HCT116 (cell line): Measurements from ENCODE around the gene UFSP2. TPM values are rescaled to one million over a fixed set of nuclear protein-coding genes. Genes with fewer than 3 reads are reported as not detected.

ENCODE experiments used
- ATAC-seq: fragments of 200-7000 bp; cut with Tn5 transposase; 2 replicates; pipeline ENCODE4 v1.9.1; 2020; ENCODE audit warnings: mild to moderate bottlenecking, moderate library complexity
- BruUV-seq: library from RNA; stranded (reverse); fragments of 400-500 nt; replicated peaks from 2 replicates; lab custom pipeline; 2021; lab: Mats Ljungman, UMichigan
- CTCF ChIA-PET: fragments of 300-600 bp; sonication (Branson Sonifier 250); formaldehyde crosslinking; loops from one replicate; lab custom pipeline; 2021; ENCODE audit warnings: antibody characterized with exemption; lab: Charles Lee
- POLR2A ChIA-PET: fragments of 300-600, 350-600 bp; sonication (Branson Sonifier 250); formaldehyde crosslinking; loops from one replicate; lab custom pipeline; 2021; ENCODE audit warnings: antibody characterized with exemption; lab: Charles Lee
- RAD21 ChIA-PET, 2 experiments: fragments of 300-600 bp; sonication (Branson Sonifier 250); formaldehyde crosslinking; loops; one replicate each; lab custom pipeline; 2023; ENCODE audit warnings: low total read pairs in 2 of 2; ENCODE audit not compliant: uncharacterized antibody in 2 of 2, unreplicated experiment in 2 of 2, low non-redundant PET in 1 of 2; lab: Charles Lee
- DNase-seq: peaks from one replicate; pipeline ENCODE4 v3.0.0-alpha.2; 2010; ENCODE audit warnings: low read depth, low spot score
- H2AFZ ChIP-seq: fragments of 200-600 bp; shearing (Covaris generic), sonication (generic); 2 replicates; pipeline ENCODE4 v1.6.1; 2017; ENCODE audit warnings: low read depth, mixed run types, mixed read lengths, antibody characterized with exemption, low read length; ENCODE audit not compliant: poor library complexity, severe bottlenecking
- H3K27ac ChIP-seq: 2 replicates; pipeline ENCODE4 v1.5.1; 2012; ENCODE audit warnings: low read depth, low read length
- H3K27me3 ChIP-seq: fragments of 200-600 bp; sonication (generic); 2 replicates; pipeline ENCODE4 v1.6.1; 2016; ENCODE audit warnings: mixed run types, low read length, mixed read lengths; ENCODE audit not compliant: insufficient read depth
- H3K36me3 ChIP-seq, 2 experiments: fragments of 200-500 bp in 1 of 2; fragments of 200-600 bp in 1 of 2; sonication (Bioruptor generic) in 1 of 2; sonication (generic) in 1 of 2; 2 replicates each; pipeline versions ENCODE4 v1.5.1 to v1.6.1; 2014 to 2016; ENCODE audit warnings: low read length in 2 of 2, inconsistent platforms in 1 of 2, mixed read lengths in 1 of 2, mixed run types in 1 of 2; ENCODE audit not compliant: insufficient read depth in 2 of 2, control insufficient read depth in 1 of 2
- H3K4me1 ChIP-seq, 2 experiments: fragments of 200-600 bp in 1 of 2; sonication (generic) in 1 of 2; 2 replicates each; pipeline versions ENCODE4 v1.5.1 to v1.6.1; 2012 to 2017; ENCODE audit warnings: low read length in 2 of 2, inconsistent platforms in 1 of 2, mild to moderate bottlenecking in 1 of 2, mixed read lengths in 1 of 2, mixed run types in 1 of 2, moderate library complexity in 1 of 2; ENCODE audit not compliant: insufficient read depth in 2 of 2, control insufficient read depth in 1 of 2
- H3K4me2 ChIP-seq: fragments of 200-600 bp; sonication (generic); 2 replicates; pipeline ENCODE4 v1.6.1; 2017; ENCODE audit warnings: mixed run types, low read length, mixed read lengths
- H3K4me3 ChIP-seq, 2 experiments: fragments of 200-600 bp in 1 of 2; sonication (generic) in 1 of 2; replicated peaks in 1 of 2; 2 replicates each; pipeline ENCODE4 v1.5.1; 2011 to 2016; ENCODE audit warnings: low read length in 2 of 2, control low read depth in 1 of 2, low read depth in 1 of 2, mild to moderate bottlenecking in 1 of 2, mixed read lengths in 1 of 2, mixed run types in 1 of 2
- H3K79me2 ChIP-seq: fragments of 200-600 bp; sonication (generic); 2 replicates; pipeline ENCODE4 v1.6.1; 2017; ENCODE audit warnings: mild to moderate bottlenecking, mixed run types, low read length, moderate library complexity, mixed read lengths; ENCODE audit not compliant: insufficient read depth
- H3K9ac ChIP-seq: fragments of 200-600 bp; sonication (generic); 2 replicates; pipeline ENCODE4 v1.6.1; 2016; ENCODE audit warnings: low read length, mixed read lengths
- H3K9me2 ChIP-seq: fragments of 200-600 bp; sonication (generic), shearing (Covaris generic); 2 replicates; pipeline ENCODE4 v1.6.1; 2017; ENCODE audit warnings: mixed run types, mild to moderate bottlenecking, moderate library complexity; ENCODE audit not compliant: insufficient read depth
- H3K9me3 ChIP-seq, 2 experiments: fragments of 200-500 bp in 1 of 2; fragments of 200-600 bp in 1 of 2; sonication (Bioruptor generic) in 1 of 2; sonication (generic) in 1 of 2; 2 replicates each; pipeline ENCODE4 v1.6.1; 2014 to 2017; ENCODE audit warnings: low read length in 2 of 2, mixed read lengths in 2 of 2, inconsistent platforms in 1 of 2, low read depth in 1 of 2, mild to moderate bottlenecking in 1 of 2, mixed run types in 1 of 2, moderate library complexity in 1 of 2; ENCODE audit not compliant: control insufficient read depth in 1 of 2, insufficient read depth in 1 of 2
- H4K20me1 ChIP-seq: fragments of 200-600 bp; sonication (generic), shearing (Covaris generic); 2 replicates; pipeline ENCODE4 v1.6.1; 2017; ENCODE audit warnings: mixed run types, mild to moderate bottlenecking, moderate library complexity; ENCODE audit not compliant: insufficient read depth
- CBX3 ChIP-seq: IDR thresholded peaks from 2 replicates; pipeline ENCODE4 v1.6.1; 2012; ENCODE audit warnings: low read depth
- CEBPB ChIP-seq: IDR thresholded peaks from 2 replicates; pipeline ENCODE4 v1.6.1; 2012; ENCODE audit warnings: low read depth
- EZH2 ChIP-seq: fragments of 200-600 bp; sonication (generic); IDR thresholded peaks from 2 replicates; pipeline ENCODE4 v1.6.1; 2017; ENCODE audit warnings: antibody characterized with exemption, mixed run types
- EZH2phosphoT487 ChIP-seq: fragments of 200-600 bp; IDR thresholded peaks from 2 replicates; pipeline ENCODE4 v1.6.1; 2018; ENCODE audit warnings: antibody characterized with exemption, borderline replicate concordance
- FOSL1 ChIP-seq: IDR thresholded peaks from 2 replicates; pipeline ENCODE4 v1.6.1; 2012; ENCODE audit warnings: low read depth
- MAX ChIP-seq: IDR thresholded peaks from 2 replicates; pipeline ENCODE4 v1.6.1; 2012
- POLR2AphosphoS5 ChIP-seq: IDR thresholded peaks from 2 replicates; pipeline ENCODE4 v1.6.1; 2011; ENCODE audit warnings: mild to moderate bottlenecking, low read depth, low read length, moderate library complexity
- RAD21 ChIP-seq: IDR thresholded peaks from 2 replicates; pipeline ENCODE4 v1.6.1; 2012; ENCODE audit warnings: low read depth, mild to moderate bottlenecking
- SP1 ChIP-seq: IDR thresholded peaks from 2 replicates; pipeline ENCODE4 v1.6.1; 2012; ENCODE audit warnings: low read depth
- SRF ChIP-seq: IDR thresholded peaks from 2 replicates; pipeline ENCODE4 v1.6.1; 2012; ENCODE audit warnings: low read depth
- TCF7L2 ChIP-seq: IDR thresholded peaks from 2 replicates; pipeline ENCODE4 v1.7.0; 2011; ENCODE audit warnings: borderline replicate concordance, inconsistent platforms; ENCODE audit not compliant: insufficient read depth, insufficient read length; ENCODE audit errors: extremely low read depth
- YY1 ChIP-seq: IDR thresholded peaks from 2 replicates; pipeline ENCODE4 v1.6.1; 2011; ENCODE audit warnings: low read length, low read depth, moderate library complexity, mild to moderate bottlenecking; ENCODE audit not compliant: insufficient replicate concordance; ENCODE audit errors: extremely low read depth
- ZNF274 ChIP-seq: fragments of 200-500 bp; sonication (Bioruptor generic); IDR thresholded peaks from 2 replicates; pipeline ENCODE4 v1.6.1; 2014; ENCODE audit warnings: mild to moderate bottlenecking, low read depth, low read length, inconsistent platforms
- intact Hi-C: fragments of 100-400 bp; cut with micrococcal nuclease; formaldehyde crosslinking; loops from 2 replicates; pipeline ENCODE4 v1.10.0; 2022
- total RNA-seq: library from RNA; stranded (reverse); gene quantifications from one replicate; pipeline ENCODE4 v1.2.1, GENCODE V29; 2021; ENCODE audit not compliant: unreplicated experiment

UFSP2 gene
- total RNA-seq, 1 experiment from 2014 or later = 29.4 TPM

DNA sequence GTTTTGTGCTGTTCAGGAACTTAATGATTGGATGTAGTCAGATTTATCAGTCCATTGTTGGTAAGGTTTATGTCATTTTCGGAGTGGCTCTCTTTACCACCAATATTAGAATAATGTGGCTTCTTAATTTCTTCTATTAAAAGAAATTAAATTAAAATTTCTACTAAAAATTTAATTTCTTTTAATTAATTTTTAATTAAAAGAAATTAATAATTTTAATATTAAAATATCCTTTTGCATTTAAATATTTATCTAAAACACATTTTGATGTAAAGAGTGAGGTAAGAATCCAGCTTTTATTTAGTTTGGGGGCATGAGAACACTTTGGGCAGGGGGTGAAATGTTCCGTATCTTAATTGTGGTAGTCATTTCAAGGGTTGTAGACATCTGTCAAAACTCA is 15.7 kb upstream of the UFSP2 start:
- Histone ChIP-seq H3K9me3 (no peaks in the 10 kb centered on the region), H4K20me1 (no peaks in the 10 kb centered on the region)
- BruUV-seq = no TSS peak
- TF ChIP-seq YY1 (no peak), EZH2 (no peak), SP1 (no peak), TCF7L2 (no peak), CBX3 (no peak)
- TF ChIP-seq, all 23 proteins: peak for 0
- ATAC-seq (no peak), DNase-seq (no peak)
- intact Hi-C loops = no loop called here
- Histone ChIP-seq H3K9me2 (no peaks in the 10 kb centered on the region), H3K4me1 (no peaks in the 10 kb centered on the region), H3K4me3 (no peak overlapping the region), H3K79me2 (no peaks in the 10 kb centered on the region), H3K36me3 (no peaks in the 10 kb centered on the region), H2AFZ (no peak overlapping the region), H3K9ac (no peak overlapping the region), H3K27ac (no peak overlapping the region), H3K4me2 (no peak overlapping the region), H3K27me3 (no peaks in the 10 kb centered on the region)
- ChIA-PET CTCF (no interaction called here), RAD21 (no interaction called here), POLR2A (no interaction called here)

DNA sequence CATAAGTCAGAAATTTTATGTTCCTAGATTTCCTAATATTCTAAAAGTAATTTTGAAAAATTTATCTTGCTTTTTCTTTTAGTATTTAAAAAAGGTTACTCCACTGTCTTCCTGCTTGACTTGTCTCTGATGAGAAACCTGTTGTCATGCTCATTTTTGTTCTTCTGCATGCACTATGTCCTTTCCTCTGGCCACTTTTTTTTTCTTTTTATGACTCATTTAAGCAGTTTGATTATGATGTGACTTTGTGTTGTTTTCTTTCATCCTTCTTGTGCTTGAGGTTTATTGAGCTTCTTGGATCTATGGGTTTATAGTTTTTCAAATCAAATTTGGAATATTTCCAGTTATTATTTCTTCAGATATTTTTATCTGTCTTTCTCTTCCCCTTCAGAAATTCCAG is 12.0 kb upstream of the UFSP2 start:
- H4K20me1 ChIP-seq = no peaks in the 10 kb centered on the region
- H3K9me3 ChIP-seq = no peaks in the 10 kb centered on the region
- no TSS peak for BruUV-seq
- no peak overlapping the region for H3K9ac ChIP-seq
- TF ChIP-seq TCF7L2 (no peak), CEBPB (no peak), ZNF274 (no peak), RAD21 (no peak), MAX (no peak), SRF (no peak), EZH2phosphoT487 (no peak), POLR2AphosphoS5 (no peak), FOSL1 (no peak)
- TF ChIP-seq, all 23 proteins: peak for 0
- Histone ChIP-seq H2AFZ (no peak overlapping the region), H3K4me3 (no peak overlapping the region), H3K27ac (no peak overlapping the region), H3K36me3 (no peaks in the 10 kb centered on the region), H3K4me2 (no peak overlapping the region), H3K79me2 (no peaks in the 10 kb centered on the region), H3K9me2 (no peaks in the 10 kb centered on the region), H3K4me1 (no peaks in the 10 kb centered on the region), H3K27me3 (no peaks in the 10 kb centered on the region)
- DNase-seq (no peak), ATAC-seq (no peak)
- ChIA-PET RAD21 (no interaction called here), CTCF (no interaction called here), POLR2A (no interaction called here)
- intact Hi-C loops = no loop called here
